ENCODE measurements around the gene LARP1B. TPM values are rescaled to one million over a fixed set of nuclear protein-coding genes. Genes with fewer than 3 reads are reported as not detected.
A peak's percentile ranks its signal among the peaks of the same experiment; 100 is the strongest.
"Not testable (repeated sequence)": the region's sequence is repeated elsewhere in the genome, so short reads cannot be mapped to it uniquely, and the experiment has no call there.

Gene LARP1B
- total RNA-seq, 1 donor from 2014 or later = 57.9 TPM

DNA sequence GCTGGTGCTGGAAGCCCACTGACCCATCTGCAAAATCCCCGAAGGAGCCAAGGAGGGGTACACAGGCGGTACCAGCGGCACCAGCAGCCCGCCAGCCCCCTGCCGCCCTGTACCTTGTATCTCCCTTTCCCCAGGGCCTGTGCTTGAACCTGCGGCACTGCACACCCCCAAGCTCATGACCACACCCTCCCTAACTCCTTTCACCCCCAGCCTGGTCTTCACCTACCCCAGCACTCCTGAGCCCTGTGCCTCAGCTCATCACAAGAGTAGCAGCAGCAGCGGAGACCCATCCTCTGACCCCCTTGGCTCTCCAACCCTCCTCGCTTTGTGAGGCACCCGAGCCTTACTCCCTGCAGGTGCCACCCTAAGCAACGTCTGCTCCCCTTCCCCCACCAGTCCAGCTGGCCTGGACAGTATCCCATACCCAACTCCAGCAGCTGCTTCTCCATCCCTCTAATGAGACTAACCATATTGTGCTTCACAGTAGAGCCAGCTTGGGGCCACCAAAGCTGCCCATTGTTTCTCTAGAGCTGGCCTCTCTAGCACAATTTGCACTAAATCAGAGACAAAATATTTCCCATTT is 94.9 kb downstream of the LARP1B start:
- H3K27me3 ChIP-seq (ENCODE audit: control insufficient read depth, insufficient read depth, low read length) = no peaks in the 10 kb centered on the region
- no peak for TF ChIP-seq CTCF (IDR thresholded peaks at IDR 0.05; ENCODE audit: insufficient read depth, low read length, severe bottlenecking)
- FAIRE-seq (no peak), DNase-seq (ENCODE audit: low read depth) (no peak)
- peaks cover 4% of the 10 kb centered on the region for H3K36me3 ChIP-seq (ENCODE audit: control insufficient read depth, insufficient read depth, low read length)
- H3K4me3 ChIP-seq (ENCODE audit: low read depth, low read length) = no peak overlapping the region

GRCh38 chr4:128156472-128156871 is 95.4 kb downstream of the LARP1B start:
- DNase-seq (ENCODE audit: low read depth); H3K27me3 ChIP-seq (ENCODE audit: control insufficient read depth, insufficient read depth, low read length); FAIRE-seq; H3K4me3 ChIP-seq (ENCODE audit: low read depth, low read length); H3K36me3 ChIP-seq (ENCODE audit: control insufficient read depth, insufficient read depth, low read length): not testable (repeated sequence)

DNA sequence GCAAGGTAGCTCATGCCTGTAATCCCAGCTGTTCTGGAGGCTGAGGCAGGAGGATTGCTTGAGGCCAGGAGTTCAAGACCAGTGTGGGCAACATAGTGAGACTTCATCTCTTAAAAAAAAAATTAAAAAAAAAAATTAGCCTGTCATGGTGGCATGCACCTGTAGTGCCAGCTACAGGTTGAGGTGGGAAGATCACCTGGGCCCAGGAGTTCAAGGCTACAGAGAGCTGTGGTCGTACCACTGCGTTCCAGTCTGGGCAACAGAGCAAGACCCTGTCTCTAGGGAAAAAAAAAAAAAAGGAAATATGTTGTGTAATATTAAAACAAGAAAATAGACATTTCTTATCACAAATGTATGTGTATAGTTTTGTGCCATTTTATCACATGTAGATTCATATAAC is 97.8 kb downstream of the LARP1B start:
- TF ChIP-seq CTCF (IDR thresholded peaks at IDR 0.05; ENCODE audit: insufficient read depth, low read length, severe bottlenecking) = no peak
- FAIRE-seq = no peak
- Histone ChIP-seq H3K4me3 (ENCODE audit: low read depth, low read length) (no peak overlapping the region), H3K36me3 (ENCODE audit: control insufficient read depth, insufficient read depth, low read length) (peaks cover 4% of the 10 kb centered on the region), H3K27me3 (ENCODE audit: control insufficient read depth, insufficient read depth, low read length) (no peaks in the 10 kb centered on the region)
- DNase-seq (ENCODE audit: low read depth) = no peak

DNA sequence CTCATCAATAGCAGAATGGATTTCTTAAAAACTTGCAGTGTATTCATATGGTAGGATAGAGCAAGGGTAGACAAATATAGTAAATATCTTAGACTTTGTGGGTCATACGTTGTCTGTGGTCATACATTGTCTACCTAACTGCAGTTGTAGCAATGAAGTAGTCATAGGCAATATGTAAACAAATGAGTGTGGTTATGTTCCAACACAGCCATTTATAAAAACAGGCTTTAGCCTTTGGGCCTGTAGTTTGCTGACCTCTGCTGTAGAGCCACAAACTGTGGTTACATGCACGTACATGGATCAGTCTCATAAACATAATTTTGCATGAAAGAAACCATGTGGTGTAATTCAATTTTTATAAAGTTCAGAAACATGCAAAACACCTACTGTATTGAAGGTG is 98.9 kb downstream of the LARP1B start:
- FAIRE-seq (no peak), DNase-seq (ENCODE audit: low read depth) (peak; percentile 83)

DNA sequence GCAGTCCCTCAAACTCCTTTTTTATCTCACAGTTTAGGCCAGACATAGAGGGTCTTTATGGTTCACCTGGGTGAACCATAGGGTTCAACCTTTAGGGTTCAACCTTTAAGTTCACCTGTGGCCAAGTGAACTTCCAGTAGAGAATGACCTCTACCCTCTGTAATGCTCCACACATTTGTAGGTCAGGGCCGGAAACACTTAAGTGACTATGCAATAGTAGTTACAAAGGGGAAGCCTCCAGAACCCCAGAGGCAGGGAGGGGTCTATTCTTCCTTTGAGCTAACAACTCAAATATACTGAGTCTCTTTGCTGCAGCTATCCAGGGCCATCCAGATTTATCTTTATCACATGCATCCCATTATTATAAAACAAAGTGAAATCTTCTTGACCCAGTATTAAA is 100.0 kb downstream of the LARP1B start:
- DNase-seq (ENCODE audit: low read depth) (no peak), FAIRE-seq (no peak)
- H3K27me3 ChIP-seq (ENCODE audit: control insufficient read depth, insufficient read depth, low read length) = no peaks in the 10 kb centered on the region
- no peak overlapping the region for H3K4me3 ChIP-seq (ENCODE audit: low read depth, low read length)
- TF ChIP-seq CTCF (IDR thresholded peaks at IDR 0.05; ENCODE audit: insufficient read depth, low read length, severe bottlenecking) = no peak
- H3K36me3 ChIP-seq (ENCODE audit: control insufficient read depth, insufficient read depth, low read length) = no peaks in the 10 kb centered on the region

More for the DNA sequence above, 98.9 kb downstream of the LARP1B start:
- H3K36me3 ChIP-seq (ENCODE audit: control insufficient read depth, insufficient read depth, low read length) = peaks cover 4% of the 10 kb centered on the region
- no peak overlapping the region for H3K4me3 ChIP-seq (ENCODE audit: low read depth, low read length)
- H3K27me3 ChIP-seq (ENCODE audit: control insufficient read depth, insufficient read depth, low read length) = no peaks in the 10 kb centered on the region
- peak; percentile 14 for TF ChIP-seq CTCF (IDR thresholded peaks at IDR 0.05; ENCODE audit: insufficient read depth, low read length, severe bottlenecking)

DNA sequence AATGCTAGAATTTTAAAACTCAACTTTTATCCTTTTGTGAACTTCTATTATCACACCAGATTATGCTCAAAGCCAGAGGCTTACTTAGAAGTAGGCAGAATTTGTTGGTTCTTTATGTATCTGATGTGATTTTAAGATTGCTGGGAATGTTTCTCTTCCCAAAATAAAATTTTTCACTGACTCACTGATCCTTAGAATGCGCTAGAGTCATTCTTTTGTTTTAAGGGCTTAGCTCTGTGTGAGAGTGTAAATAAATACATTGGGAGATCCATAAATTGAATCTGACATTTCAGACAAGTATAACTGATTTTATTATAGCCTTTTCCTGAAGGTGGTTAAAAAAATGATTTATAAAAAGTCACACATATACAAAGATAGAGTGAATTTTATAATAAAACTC is 101.3 kb downstream of the LARP1B start:
- H3K36me3 ChIP-seq (ENCODE audit: control insufficient read depth, insufficient read depth, low read length) = no peaks in the 10 kb centered on the region
- no peak overlapping the region for H3K4me3 ChIP-seq (ENCODE audit: low read depth, low read length)
- FAIRE-seq (no peak), DNase-seq (ENCODE audit: low read depth) (peak; percentile 38)
- no peak for TF ChIP-seq CTCF (IDR thresholded peaks at IDR 0.05; ENCODE audit: insufficient read depth, low read length, severe bottlenecking)
- H3K27me3 ChIP-seq (ENCODE audit: control insufficient read depth, insufficient read depth, low read length) = no peaks in the 10 kb centered on the region

All from bronchial epithelial cell (primary cell).